ENCODE measurements around the gene CD276. TPM values are rescaled to one million over a fixed set of nuclear protein-coding genes. Genes with fewer than 3 reads are reported as not detected.

CD276 gene
- total RNA-seq, 2 experiments from 2014 or later = not detected

DNA sequence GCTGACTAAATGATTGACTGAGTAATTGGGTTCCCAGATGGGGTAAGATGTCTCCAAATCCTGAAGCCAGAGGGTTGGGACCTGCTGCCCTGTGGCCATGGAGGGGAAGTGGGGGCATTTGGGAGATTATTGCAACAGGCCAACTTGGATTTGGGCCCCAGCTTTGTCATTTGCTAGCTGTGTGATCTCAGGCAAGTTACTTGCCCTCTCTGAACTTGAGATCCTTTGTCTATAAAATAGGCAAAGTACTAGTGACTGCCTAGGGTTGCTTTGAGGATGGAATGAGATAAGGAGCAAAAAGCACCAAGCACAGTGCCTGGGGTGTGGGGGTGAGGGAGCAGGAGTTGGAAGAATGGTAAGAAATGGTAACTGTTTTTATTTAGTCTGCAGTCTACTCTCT, 73.4 kb downstream of the CD276 start:
- Histone ChIP-seq H3K27ac (ENCODE audit: low read depth, low read length, poor library complexity, severe bottlenecking) (no peak overlapping the region), H3K9me2 (ENCODE audit: insufficient read depth, low read length) (no peaks in the 10 kb centered on the region), H3K4me1 (ENCODE audit: insufficient read depth, low read length, poor library complexity, severe bottlenecking) (no peaks in the 10 kb centered on the region), H3K79me2 (ENCODE audit: insufficient read depth, low read depth, low read length) (no peaks in the 10 kb centered on the region), H3K4me3 (ENCODE audit: low read depth, low read length, poor library complexity, severe bottlenecking) (no peak overlapping the region), H4K20me1 (ENCODE audit: insufficient read depth, low read length) (no peaks in the 10 kb centered on the region), H3K9me3 (ENCODE audit: low read length) (no peaks in the 10 kb centered on the region), H3K36me3 (ENCODE audit: insufficient read depth, low read length) (no peaks in the 10 kb centered on the region), H3K4me2 (ENCODE audit: low read length) (no peak overlapping the region), H2AFZ (ENCODE audit: low read length) (no peak overlapping the region)
- DNase-seq (ENCODE audit: low spot score) = no peak
- no peak for TF ChIP-seq EZH2phosphoT487 (IDR thresholded peaks at IDR 0.05; ENCODE audit: borderline replicate concordance, low read depth, low read length)
- TF ChIP-seq, protein P1, sequence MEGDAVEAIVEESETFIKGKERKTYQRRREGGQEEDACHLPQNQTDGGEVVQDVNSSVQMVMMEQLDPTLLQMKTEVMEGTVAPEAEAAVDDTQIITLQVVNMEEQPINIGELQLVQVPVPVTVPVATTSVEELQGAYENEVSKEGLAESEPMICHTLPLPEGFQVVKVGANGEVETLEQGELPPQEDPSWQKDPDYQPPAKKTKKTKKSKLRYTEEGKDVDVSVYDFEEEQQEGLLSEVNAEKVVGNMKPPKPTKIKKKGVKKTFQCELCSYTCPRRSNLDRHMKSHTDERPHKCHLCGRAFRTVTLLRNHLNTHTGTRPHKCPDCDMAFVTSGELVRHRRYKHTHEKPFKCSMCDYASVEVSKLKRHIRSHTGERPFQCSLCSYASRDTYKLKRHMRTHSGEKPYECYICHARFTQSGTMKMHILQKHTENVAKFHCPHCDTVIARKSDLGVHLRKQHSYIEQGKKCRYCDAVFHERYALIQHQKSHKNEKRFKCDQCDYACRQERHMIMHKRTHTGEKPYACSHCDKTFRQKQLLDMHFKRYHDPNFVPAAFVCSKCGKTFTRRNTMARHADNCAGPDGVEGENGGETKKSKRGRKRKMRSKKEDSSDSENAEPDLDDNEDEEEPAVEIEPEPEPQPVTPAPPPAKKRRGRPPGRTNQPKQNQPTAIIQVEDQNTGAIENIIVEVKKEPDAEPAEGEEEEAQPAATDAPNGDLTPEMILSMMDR (conservative IDR thresholded peaks at IDR 0.05; ENCODE audit: low read length) = no peak
- ChIA-PET POLR2A (no interaction called here), CTCF (ENCODE audit: unreplicated experiment) (no interaction called here)
- no TSS peak for BruUV-seq (replicated peaks)
- intact Hi-C loops (cut with micrococcal nuclease; ENCODE audit: unreplicated experiment) = no loop called here

DNA sequence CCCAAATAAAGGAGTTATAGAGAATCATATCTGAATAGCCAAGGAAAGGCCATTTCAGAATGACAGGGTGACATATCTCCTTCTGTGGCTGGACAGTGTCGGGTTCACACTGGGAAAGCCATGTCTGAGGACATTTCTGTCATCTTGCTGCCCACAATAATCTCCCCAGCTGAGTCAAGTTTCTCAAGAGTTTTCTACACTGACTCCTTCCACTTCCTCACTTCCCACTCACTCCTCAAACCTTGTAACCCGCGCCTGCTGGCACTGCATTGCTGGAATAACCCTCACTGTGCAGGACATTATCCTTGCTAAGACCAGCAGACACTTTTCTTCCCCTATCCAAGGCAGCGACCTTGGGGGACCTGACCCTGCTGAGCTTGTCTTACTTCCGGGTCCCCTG, 74.3 kb downstream of the CD276 start:
- no peaks in the 10 kb centered on the region for H3K36me3 ChIP-seq (ENCODE audit: insufficient read depth, low read length)
- H3K9me2 ChIP-seq (ENCODE audit: insufficient read depth, low read length) = no peaks in the 10 kb centered on the region
- BruUV-seq (replicated peaks) = no TSS peak
- H2AFZ ChIP-seq (ENCODE audit: low read length) = no peak overlapping the region
- H4K20me1 ChIP-seq (ENCODE audit: insufficient read depth, low read length) = no peaks in the 10 kb centered on the region
- no peaks in the 10 kb centered on the region for H3K9me3 ChIP-seq (ENCODE audit: low read length)
- no peak overlapping the region for H3K4me2 ChIP-seq (ENCODE audit: low read length)
- ChIA-PET CTCF (ENCODE audit: unreplicated experiment) (no interaction called here), POLR2A (no interaction called here)
- TF ChIP-seq, protein P1 (conservative IDR thresholded peaks at IDR 0.05; ENCODE audit: low read length) = no peak
- TF ChIP-seq EZH2phosphoT487 (IDR thresholded peaks at IDR 0.05; ENCODE audit: borderline replicate concordance, low read depth, low read length) = no peak
- H3K79me2 ChIP-seq (ENCODE audit: insufficient read depth, low read depth, low read length) = no peaks in the 10 kb centered on the region
- DNase-seq (ENCODE audit: low spot score) = no peak
- H3K27ac ChIP-seq (ENCODE audit: low read depth, low read length, poor library complexity, severe bottlenecking) = no peak overlapping the region
- H3K4me1 ChIP-seq (ENCODE audit: insufficient read depth, low read length, poor library complexity, severe bottlenecking) = no peaks in the 10 kb centered on the region
- intact Hi-C loops (cut with micrococcal nuclease; ENCODE audit: unreplicated experiment) = no loop called here
- no peak overlapping the region for H3K4me3 ChIP-seq (ENCODE audit: low read depth, low read length, poor library complexity, severe bottlenecking)

DNA sequence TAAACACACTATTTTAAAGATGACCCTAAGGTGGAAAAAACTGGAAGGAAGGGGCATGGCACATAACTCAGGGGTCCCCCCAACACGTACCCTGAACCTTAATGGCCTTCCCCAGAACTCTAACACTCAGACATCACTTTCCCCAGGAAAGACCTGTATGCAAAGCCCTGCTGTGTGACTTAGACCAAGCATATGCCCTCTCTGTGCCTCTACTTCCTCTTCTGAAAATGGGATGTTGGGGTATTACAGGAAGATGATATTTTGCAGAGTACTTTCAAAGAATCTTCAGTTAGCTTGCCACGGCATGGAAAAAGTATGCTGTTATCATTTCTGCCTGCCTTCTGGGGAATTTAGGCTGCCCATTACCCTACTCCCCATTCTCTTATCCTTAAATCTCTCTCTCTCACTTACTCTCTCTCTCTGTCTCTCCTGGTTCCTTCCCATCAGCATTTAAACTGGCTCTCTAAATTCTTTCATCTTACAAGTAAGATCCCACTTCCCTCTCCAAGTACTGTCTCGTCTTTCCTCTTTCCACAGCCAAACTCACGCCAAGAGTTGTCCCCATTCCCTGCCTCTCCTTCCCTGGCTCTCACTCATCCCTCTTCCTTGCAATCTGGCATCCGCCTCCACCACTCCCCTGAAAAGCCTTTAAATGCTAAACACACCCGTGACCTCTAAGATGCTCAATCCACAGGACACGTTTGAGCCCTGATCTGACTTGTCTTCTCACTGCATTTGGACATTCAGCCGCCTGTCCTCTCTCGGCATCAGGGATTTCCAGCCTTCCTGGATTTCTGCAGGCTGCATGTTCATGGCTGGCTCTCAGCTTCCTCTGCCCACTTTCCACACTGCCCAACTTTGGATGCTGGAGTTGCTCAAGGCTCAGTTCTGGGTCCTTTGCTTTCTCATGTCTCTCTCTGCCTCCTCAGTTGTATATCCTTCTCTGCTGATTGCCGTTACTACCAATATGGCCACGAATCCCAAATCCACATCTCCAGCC, 76.4 kb downstream of the CD276 start:
- no TSS peak for BruUV-seq (replicated peaks)
- Histone ChIP-seq H4K20me1 (ENCODE audit: insufficient read depth, low read length) (no peaks in the 10 kb centered on the region), H3K4me3 (ENCODE audit: low read depth, low read length, poor library complexity, severe bottlenecking) (no peak overlapping the region), H3K27ac (ENCODE audit: low read depth, low read length, poor library complexity, severe bottlenecking) (no peak overlapping the region), H3K9me3 (ENCODE audit: low read length) (no peaks in the 10 kb centered on the region), H3K4me2 (ENCODE audit: low read length) (no peak overlapping the region), H3K79me2 (ENCODE audit: insufficient read depth, low read depth, low read length) (no peaks in the 10 kb centered on the region), H3K4me1 (ENCODE audit: insufficient read depth, low read length, poor library complexity, severe bottlenecking) (no peaks in the 10 kb centered on the region), H3K9me2 (ENCODE audit: insufficient read depth, low read length) (no peaks in the 10 kb centered on the region), H2AFZ (ENCODE audit: low read length) (no peak overlapping the region), H3K36me3 (ENCODE audit: insufficient read depth, low read length) (no peaks in the 10 kb centered on the region)
- ChIA-PET POLR2A (interaction anchor here (0.8 kb wide), 1 partner anchor 13 kb away, joined by 3 read pairs; no protein-coding TSS in a partner anchor), CTCF (ENCODE audit: unreplicated experiment) (no interaction called here)
- TF ChIP-seq EZH2phosphoT487 (IDR thresholded peaks at IDR 0.05; ENCODE audit: borderline replicate concordance, low read depth, low read length) = no peak
- TF ChIP-seq, protein P1 (conservative IDR thresholded peaks at IDR 0.05; ENCODE audit: low read length) = no peak
- no peak for DNase-seq (ENCODE audit: low spot score)
- intact Hi-C loops (cut with micrococcal nuclease; ENCODE audit: unreplicated experiment) = loop anchor here (10.0 kb wide), 1 partner anchor 64 kb away; no protein-coding TSS in a partner anchor

All from OCI-LY7 (cell line).